Erythroblast (primary cell): ENCODE results near the gene BIRC7.
"Not testable (repeated sequence)": the region's sequence is repeated elsewhere in the genome, so short reads cannot be mapped to it uniquely, and the experiment has no call there.

Experiments
- DNase-seq, 2 experiments: peaks; one replicate each; lab custom pipeline; 2025; lab: John Stamatoyannopoulos, UW
- GATA1 ChIP-seq: IDR thresholded peaks from 2 replicates; pipeline ENCODE4 v1.6.1; 2011; ENCODE audit warnings: low read depth, mild to moderate bottlenecking, control low read depth, low read length, moderate library complexity
- POLR2A ChIP-seq: IDR thresholded peaks from 2 replicates; pipeline ENCODE4 v1.6.1; 2011; ENCODE audit warnings: mild to moderate bottlenecking, low read length

The BIRC7 gene

GRCh38 chr20:63216041-63216848 lies 19.5 kb upstream of the BIRC7 start, which contains the start of gene YTHDF1:
TSS of gene YTHDF1 (minus strand) at chr20:63216131. CDS start at chr20:63215892, 239 bp downstream.
- no peak for TF ChIP-seq GATA1
- TF ChIP-seq POLR2A = peak; percentile 70
- DNase-seq = peak; percentile 97 to 98

DNA sequence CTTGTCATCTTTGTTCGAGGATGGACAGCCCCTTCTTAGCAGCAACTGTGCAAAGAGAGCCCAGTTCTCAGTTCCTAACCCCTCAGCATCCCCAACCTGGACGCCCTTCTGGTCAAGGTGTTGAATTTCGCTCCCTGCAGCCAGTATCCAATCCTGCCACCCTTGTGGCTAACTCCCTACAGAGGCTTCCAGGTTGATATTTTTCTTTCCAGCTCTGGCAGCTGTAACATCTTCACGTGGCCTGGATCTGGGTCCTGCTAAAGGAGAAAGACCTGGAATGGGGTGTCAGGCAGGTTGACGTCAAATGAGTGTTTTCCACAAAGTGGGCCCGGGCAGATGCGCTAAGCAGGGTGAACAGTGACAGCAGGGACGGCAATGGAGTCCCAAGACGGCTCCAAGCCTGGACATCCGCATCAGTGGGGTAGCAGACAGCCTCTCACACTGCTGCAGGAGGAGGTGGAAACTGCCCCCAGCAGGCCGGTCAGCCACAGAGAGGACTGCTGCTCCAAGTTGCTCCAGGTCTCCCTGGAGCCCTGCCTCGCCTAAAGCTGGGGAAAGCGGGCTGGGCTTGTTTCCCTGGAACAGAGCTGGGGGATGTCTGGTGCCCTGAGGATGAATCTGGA lies 18.7 kb upstream of the BIRC7 start:
- no peak for TF ChIP-seq GATA1
- no peak for TF ChIP-seq POLR2A
- DNase-seq = no peak

GRCh38 chr20:63217706-63218105 lies 18.0 kb upstream of the BIRC7 start:
- TF ChIP-seq POLR2A (no peak), GATA1 (no peak)
- peak in 1 of 2 experiments; percentile 22 for DNase-seq

DNA sequence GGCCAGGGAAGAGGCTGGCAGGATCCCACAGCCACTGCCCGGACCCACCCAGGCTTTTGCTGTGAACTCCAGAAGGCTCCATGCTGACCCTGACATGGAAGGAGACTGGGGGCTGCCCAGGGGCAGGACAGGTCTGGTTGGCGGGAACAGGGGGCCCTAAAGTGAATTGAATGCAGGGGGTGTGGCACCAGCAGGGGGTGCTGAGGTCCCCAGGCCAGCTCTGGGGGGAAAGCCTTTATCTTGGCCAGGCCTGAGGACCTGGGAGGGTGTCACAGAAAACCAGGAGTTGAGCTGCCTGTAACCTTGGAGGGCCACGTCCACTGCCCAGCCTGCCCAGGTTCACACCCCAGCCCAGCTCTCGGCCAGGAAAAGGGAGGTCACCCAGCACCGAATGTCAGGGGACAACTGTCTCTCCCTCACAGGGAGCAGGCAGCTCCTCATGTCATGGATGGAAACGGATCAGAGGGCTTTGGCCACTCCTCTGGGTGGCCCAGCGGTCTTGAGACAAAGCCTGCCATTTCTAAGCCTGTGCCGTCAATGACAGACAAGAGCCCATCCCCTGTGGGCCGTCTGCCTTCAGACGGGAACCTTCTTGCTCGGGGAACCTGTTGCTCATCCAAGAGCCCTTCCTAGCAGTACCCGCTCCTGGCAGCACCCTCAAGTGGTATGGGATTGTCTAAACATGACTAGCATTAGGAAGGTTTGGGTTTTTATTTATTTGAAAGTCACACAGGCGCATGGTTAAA lies 16.8 kb upstream of the BIRC7 start:
- DNase-seq = no peak
- TF ChIP-seq POLR2A = no peak
- no peak for TF ChIP-seq GATA1

GRCh38 chr20:63219447-63219821 lies 16.3 kb upstream of the BIRC7 start:
- no peak for DNase-seq
- no peak for TF ChIP-seq POLR2A
- TF ChIP-seq GATA1 = no peak

DNA sequence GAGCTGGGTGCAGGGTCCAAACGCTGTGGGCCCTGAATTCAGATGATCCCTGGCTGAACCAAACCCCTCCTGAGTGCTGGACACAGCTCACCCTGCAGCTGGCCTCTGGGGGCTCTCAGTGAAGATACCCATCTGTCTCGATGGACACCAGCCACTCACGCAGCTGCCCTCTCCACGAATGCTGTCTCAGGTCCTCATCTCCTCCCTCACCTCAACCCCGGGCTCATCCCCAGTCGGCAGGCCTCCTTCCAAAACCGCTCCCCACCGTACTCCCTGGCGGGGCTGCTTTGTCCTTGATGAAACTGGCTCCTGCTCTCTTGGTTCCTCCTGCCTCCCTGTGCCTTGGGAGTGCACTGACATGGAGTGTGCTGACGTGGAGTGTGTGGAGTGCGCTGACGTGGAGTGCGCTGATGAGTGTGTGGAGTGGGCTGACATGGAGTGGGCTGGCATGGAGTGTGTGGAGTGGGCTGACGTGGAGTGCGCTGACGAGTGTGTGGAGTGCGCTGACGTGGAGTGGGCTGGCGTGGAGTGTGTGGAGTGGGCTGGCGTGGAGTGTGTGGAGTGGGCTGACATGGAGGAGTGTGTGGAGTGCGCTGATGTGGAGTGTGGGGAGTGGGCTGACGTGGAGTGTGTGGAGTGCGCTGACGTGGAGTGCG lies 15.7 kb upstream of the BIRC7 start:
- DNase-seq = no peak
- TF ChIP-seq GATA1 = no peak
- no peak for TF ChIP-seq POLR2A

DNA sequence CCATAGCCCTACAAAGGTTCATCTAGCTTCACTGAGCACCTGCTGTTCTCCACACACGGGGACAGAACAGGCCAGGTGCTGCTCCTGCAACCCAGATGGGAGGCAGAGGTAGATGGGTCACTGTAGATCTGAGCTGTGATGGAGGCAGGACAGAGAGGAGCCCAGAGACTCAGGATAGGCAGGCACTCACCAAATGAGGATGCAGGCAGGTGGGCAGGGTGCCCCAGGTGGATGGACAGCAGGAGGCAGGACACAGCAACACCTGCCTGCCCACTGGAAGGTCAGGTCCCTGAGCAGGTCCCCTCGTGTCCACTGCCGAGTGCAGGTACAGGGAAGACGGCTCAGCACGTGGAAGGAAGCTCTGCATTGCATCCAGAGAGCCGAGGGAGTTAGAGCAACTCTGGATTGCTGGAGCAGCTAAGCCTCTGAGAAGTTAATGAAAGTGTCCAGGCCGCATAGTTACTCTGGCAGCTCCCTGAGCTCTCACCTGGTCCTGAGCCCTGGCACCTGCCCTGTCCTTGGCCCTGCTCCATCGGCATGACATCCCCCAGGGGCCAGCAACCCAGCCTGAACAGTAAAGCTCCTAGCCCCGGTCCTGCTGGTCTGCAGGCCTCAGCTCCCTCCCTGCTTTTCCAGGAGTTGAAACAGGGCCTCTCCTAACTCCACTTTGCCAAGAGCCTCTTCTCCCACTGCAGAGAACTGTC lies 14.9 kb upstream of the BIRC7 start:
- no peak for DNase-seq
- TF ChIP-seq GATA1 (no peak), POLR2A (no peak)

- DNase-seq = not testable (repeated sequence)
Measured at GRCh38 chr20:63221400-63222053, 14.2 kb upstream of the BIRC7 start.

- no peak for DNase-seq
- no peak for TF ChIP-seq GATA1
- TF ChIP-seq POLR2A = no peak
Measured at GRCh38 chr20:63222541-63222940, 13.2 kb upstream of the BIRC7 start.

- peak; percentile 39 to 61 for DNase-seq
- TF ChIP-seq POLR2A (no peak), GATA1 (no peak)
Measured at GRCh38 chr20:63223121-63223825, 12.4 kb upstream of the BIRC7 start.

DNA sequence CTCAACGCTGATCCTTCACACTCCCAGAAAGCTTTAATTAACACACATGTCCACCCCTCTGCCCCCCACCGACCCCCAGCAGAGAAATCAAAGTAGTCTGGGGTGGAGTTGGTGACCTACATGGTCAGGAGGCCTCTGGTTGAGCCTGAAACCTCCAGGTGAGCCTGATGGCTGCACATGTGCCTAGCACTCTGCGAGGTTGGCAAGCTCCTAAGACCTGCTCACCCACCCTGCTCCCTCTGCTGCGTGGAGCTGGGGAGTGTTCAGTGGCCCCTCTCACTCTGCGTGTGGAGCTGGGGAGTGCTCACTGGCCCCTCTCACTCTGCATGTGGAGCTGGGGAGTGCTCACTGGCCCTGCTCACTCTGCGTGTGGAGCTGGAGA lies 11.9 kb upstream of the BIRC7 start:
- DNase-seq = no peak
- TF ChIP-seq POLR2A = no peak
- no peak for TF ChIP-seq GATA1
